Adipocyte (in vitro differentiated cells): ENCODE results near the gene ATRNL1.
"Not testable (repeated sequence)": the region's sequence is repeated elsewhere in the genome, so short reads cannot be mapped to it uniquely, and the experiment has no call there.

Experiments
- DNase-seq: peaks from one replicate; pipeline ENCODE4 v3.0.0-alpha.2; 2015; ENCODE audit warnings: low read depth
- H3K27me3 ChIP-seq: replicated peaks from 2 replicates; pipeline ENCODE4 v1.7.0; 2013; ENCODE audit warnings: mild to moderate bottlenecking, low read length, moderate library complexity; ENCODE audit not compliant: control insufficient read depth, insufficient read depth
- H3K36me3 ChIP-seq: 2 replicates; pipeline ENCODE4 v1.7.0; 2013; ENCODE audit warnings: low read length, mild to moderate bottlenecking, moderate library complexity; ENCODE audit not compliant: control insufficient read depth, insufficient read depth, severe bottlenecking
- H3K4me1 ChIP-seq: 2 replicates; pipeline ENCODE4 v1.7.0; 2013; ENCODE audit warnings: mild to moderate bottlenecking, low read length, moderate library complexity; ENCODE audit not compliant: control insufficient read depth, insufficient read depth
- H3K4me3 ChIP-seq: 2 replicates; pipeline ENCODE4 v1.7.0; 2013; ENCODE audit warnings: mild to moderate bottlenecking, low read length, moderate library complexity
- H3K9ac ChIP-seq: 2 replicates; pipeline ENCODE4 v1.7.0; 2013; ENCODE audit warnings: mild to moderate bottlenecking, low read length, moderate library complexity
- H3K9me3 ChIP-seq: 2 replicates; pipeline ENCODE4 v1.7.0; 2013; ENCODE audit warnings: mild to moderate bottlenecking, low read length, moderate library complexity; ENCODE audit not compliant: control insufficient read depth

ATRNL1 gene

GRCh38 chr10:115136616-115137015, 43.5 kb downstream of the ATRNL1 start:
- H3K4me3 ChIP-seq: no peak overlapping the region
- no peaks in the 10 kb centered on the region for H3K36me3 ChIP-seq
- H3K4me1 ChIP-seq: no peaks in the 10 kb centered on the region
- H3K27me3 ChIP-seq: no peaks in the 10 kb centered on the region
- H3K9me3 ChIP-seq: peaks cover 7% of the 10 kb centered on the region
- no peak for DNase-seq
- no peak overlapping the region for H3K9ac ChIP-seq

DNA sequence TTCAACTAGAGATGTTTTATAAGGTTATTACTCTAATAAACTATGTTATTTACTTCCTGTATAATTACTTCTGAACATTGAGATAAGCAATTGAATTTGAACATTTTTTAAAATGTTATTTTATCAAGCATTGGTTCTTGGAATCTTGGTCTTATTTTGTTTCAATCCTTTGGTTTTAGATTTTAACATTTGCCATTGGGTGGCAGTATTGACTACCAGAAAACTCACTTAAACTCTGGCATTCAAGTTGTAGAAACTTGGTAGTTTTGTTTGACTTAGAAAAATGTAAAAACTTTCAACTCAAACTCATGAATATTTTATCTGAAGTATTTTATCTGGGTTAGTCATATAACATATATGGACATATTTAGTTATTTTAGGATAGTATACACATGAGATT, 48.1 kb downstream of the ATRNL1 start:
- H3K4me1 ChIP-seq: no peaks in the 10 kb centered on the region
- H3K27me3 ChIP-seq: no peaks in the 10 kb centered on the region
- H3K36me3 ChIP-seq: no peaks in the 10 kb centered on the region
- H3K4me3 ChIP-seq: no peak overlapping the region
- H3K9me3 ChIP-seq: peaks cover 7% of the 10 kb centered on the region
- H3K9ac ChIP-seq: no peak overlapping the region
- peak; percentile 67 for DNase-seq

DNA sequence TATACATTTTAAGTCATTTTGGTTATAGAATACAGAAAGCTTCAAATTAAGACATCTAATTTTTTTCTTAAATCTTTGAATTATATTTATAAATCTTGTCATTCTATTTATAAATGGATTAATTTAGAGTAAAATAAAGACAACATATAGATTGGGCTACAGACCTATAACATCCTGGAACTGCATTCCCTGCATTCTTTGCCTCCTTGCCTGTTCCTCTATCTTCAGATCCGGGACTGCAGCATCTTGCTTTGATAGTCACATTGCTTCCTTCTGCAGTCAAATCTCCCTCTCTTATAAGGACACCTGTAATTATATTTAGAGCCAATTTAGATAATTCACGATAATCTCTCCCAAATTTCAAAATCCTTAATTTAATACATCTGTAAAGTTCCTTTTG, 64.2 kb downstream of the ATRNL1 start:
- no peak for DNase-seq
- no peaks in the 10 kb centered on the region for H3K9me3 ChIP-seq
- H3K9ac ChIP-seq: no peak overlapping the region
- no peaks in the 10 kb centered on the region for H3K4me1 ChIP-seq
- H3K27me3 ChIP-seq: no peaks in the 10 kb centered on the region
- H3K36me3 ChIP-seq: no peaks in the 10 kb centered on the region
- H3K4me3 ChIP-seq: no peak overlapping the region

- no peak for DNase-seq
- Histone ChIP-seq H3K27me3 (no peaks in the 10 kb centered on the region), H3K9ac (no peak overlapping the region), H3K4me1 (no peaks in the 10 kb centered on the region), H3K36me3 (no peaks in the 10 kb centered on the region), H3K9me3 (peaks cover 2% of the 10 kb centered on the region), H3K4me3 (no peak overlapping the region)
Observed at GRCh38 chr10:115163129-115163528, 70.0 kb downstream of the ATRNL1 start.

DNA sequence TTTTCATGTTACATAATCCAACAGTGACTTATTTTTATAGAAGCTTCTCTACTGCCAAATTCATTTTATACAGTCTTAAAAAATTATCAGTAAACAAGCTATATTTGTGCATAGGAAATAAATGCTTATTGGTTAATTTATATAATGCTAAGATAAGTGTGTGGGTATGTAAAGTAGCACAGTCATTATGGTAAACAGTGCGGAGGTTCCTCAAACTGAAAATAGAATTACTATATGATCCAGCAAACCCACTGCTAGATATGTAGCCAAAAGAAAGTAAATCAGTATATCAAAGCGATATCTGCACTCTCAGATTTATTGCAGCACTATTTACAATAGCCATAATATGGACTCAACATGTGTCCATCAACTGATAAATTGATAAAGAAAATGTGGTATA, 71.1 kb downstream of the ATRNL1 start:
- Histone ChIP-seq H3K27me3 (no peaks in the 10 kb centered on the region), H3K9me3 (peaks cover 4% of the 10 kb centered on the region), H3K36me3 (no peaks in the 10 kb centered on the region), H3K4me3 (no peak overlapping the region), H3K4me1 (no peaks in the 10 kb centered on the region), H3K9ac (no peak overlapping the region)
- no peak for DNase-seq

GRCh38 chr10:115167751-115168150, 74.6 kb downstream of the ATRNL1 start:
- Histone ChIP-seq H3K4me3 (no peak overlapping the region), H3K4me1 (no peaks in the 10 kb centered on the region), H3K9me3 (peaks cover 4% of the 10 kb centered on the region), H3K9ac (no peak overlapping the region), H3K36me3 (no peaks in the 10 kb centered on the region), H3K27me3 (no peaks in the 10 kb centered on the region)
- DNase-seq: peak; percentile 15

DNA sequence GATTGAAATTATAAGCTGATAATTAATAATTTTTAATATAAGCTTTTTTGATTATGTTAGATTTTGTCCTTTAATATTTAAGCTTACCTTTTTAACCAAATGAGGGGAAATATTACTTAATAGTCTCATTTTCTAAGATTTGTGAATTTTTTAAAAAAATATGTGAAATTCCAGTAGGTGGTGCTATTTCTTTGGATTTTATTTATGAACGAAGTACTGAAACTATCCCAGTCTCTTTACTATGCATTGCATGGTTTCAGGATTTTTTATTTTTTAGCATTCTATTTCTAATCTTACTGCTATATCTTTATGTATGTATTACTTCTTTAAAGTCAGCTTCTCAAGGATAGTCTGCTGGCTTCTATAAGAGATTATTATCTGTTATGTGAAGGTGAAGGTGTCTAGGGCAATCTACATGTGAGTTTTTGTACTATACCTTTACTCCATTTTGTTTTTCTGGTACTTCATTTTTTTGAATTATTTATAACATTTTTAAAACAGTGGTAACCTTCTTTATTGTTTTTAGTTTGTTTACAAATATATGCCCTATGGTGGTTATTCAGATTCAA, 78.3 kb downstream of the ATRNL1 start:
- DNase-seq: peak; percentile 68
- Histone ChIP-seq H3K9ac (no peak overlapping the region), H3K9me3 (peaks cover 4% of the 10 kb centered on the region), H3K27me3 (no peaks in the 10 kb centered on the region), H3K4me3 (no peak overlapping the region), H3K36me3 (no peaks in the 10 kb centered on the region), H3K4me1 (no peaks in the 10 kb centered on the region)

DNA sequence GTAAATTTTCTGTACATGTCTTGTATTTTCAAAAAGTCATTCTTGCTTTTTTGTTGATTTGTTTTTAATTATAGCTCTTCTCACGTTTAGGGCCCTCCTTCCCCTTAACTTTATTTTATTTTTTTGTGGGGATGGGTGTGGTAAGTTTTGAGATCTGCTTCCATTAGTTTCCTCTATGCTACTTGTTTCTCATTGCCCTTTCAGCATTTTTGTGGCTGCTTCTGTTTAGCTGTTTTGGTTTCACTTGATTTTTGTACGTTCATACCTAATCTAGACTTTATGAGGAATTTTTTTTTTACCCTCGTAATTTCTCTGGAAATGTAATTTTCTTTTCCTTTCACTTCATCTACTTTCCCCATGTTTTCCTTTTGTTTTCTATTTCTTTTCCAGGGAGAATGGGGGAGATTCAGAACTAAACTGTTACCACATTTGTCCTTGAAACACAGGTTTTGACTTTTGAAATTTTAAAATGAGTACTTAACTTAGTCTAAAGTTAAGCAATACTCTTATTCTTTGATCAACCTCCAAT, 80.8 kb downstream of the ATRNL1 start:
- Histone ChIP-seq H3K4me1 (no peaks in the 10 kb centered on the region), H3K9me3 (no peaks in the 10 kb centered on the region), H3K36me3 (no peaks in the 10 kb centered on the region), H3K9ac (no peak overlapping the region), H3K4me3 (no peak overlapping the region), H3K27me3 (no peaks in the 10 kb centered on the region)
- DNase-seq: no peak

DNA sequence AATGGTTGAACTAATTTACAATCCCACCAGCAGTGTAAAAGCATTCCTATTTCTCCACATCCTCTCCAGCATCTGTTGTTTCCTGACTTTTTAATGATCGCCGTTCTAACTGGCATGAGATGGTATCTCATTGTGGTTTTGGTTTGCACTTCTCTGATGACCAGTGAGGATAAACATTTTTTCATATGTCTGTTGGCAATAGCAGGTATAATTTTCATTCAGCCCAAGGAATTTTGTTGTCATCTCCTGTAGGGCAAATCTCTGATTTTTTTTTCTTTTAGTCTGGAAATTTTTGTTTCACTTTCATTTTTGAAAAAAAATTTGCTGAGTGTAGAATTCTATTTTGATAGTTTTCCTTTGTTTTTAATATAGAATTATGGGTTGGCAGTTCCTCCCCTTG, 114.1 kb downstream of the ATRNL1 start:
- H3K4me1 ChIP-seq, H3K4me3 ChIP-seq, H3K36me3 ChIP-seq, H3K9ac ChIP-seq, H3K27me3 ChIP-seq, H3K9me3 ChIP-seq: not testable (repeated sequence)
- DNase-seq: peak; percentile 7

DNA sequence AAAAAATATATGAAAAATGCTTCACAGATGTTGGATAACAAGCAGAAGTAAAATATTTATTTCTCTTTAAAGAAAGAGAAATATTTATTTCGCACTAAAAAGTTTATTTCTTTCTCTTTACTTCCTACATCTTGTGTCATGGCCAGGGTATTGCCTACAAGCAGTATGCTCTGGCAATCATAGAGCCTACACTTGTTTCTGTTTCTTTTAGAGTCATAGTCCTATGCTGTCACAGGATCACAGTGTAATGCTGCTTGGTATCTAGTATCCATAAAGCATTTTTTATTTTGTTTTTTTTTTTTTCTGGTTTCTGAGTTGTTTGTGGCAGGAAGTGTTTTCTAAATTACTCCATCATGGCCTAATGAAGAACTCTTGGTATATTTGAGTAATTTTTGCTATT, 116.0 kb downstream of the ATRNL1 start:
- H3K4me3 ChIP-seq: no peak overlapping the region
- peak; percentile 21 for DNase-seq
- no peaks in the 10 kb centered on the region for H3K27me3 ChIP-seq
- H3K9me3 ChIP-seq: no peaks in the 10 kb centered on the region
- no peaks in the 10 kb centered on the region for H3K36me3 ChIP-seq
- H3K4me1 ChIP-seq: no peaks in the 10 kb centered on the region
- H3K9ac ChIP-seq: no peak overlapping the region

DNA sequence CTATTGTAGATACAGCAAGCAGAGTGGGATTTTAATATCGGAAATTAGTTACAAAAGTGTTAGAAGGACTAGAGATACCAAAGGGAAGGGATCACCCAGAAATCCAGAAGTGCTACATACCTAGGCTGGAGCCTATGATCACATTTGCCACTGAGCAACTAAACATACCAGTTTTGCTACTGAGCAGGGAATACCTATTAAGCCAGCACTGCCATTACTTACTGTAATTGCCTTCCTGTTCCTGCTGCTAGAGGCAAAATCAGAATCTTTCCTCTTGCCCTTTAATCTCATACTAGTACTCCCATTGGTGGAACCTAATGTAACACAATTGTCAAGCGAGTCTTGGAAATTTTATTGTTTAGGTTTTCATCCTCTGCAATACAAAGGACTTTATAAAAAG, 121.7 kb downstream of the ATRNL1 start:
- Histone ChIP-seq H3K4me1 (no peaks in the 10 kb centered on the region), H3K9me3 (no peaks in the 10 kb centered on the region), H3K27me3 (no peaks in the 10 kb centered on the region), H3K4me3 (no peak overlapping the region), H3K36me3 (no peaks in the 10 kb centered on the region), H3K9ac (no peak overlapping the region)
- no peak for DNase-seq

DNA sequence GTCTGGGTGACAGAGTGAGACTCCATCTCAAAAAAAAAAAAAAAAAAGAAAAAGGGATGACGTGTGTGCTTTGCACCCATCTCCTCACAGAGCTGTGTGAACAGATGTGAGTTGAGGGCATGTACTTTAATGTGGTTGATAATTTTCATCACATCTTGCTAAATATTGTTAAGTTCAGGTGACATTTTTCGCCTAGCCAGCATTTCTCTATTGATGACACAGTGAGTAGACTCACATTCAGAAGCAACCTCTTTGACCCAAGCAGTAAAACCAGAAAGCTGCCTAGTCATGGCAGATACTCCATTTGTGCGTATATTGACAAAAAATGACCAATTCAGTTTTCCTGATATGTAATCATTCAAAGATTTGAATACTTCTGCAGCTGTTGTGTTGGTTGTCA, 126.0 kb downstream of the ATRNL1 start:
- Histone ChIP-seq H3K4me3 (no peak overlapping the region), H3K9me3 (peaks cover 7% of the 10 kb centered on the region), H3K36me3 (no peaks in the 10 kb centered on the region), H3K4me1 (no peaks in the 10 kb centered on the region), H3K9ac (no peak overlapping the region), H3K27me3 (no peaks in the 10 kb centered on the region)
- no peak for DNase-seq
